ENCODE data around the gene SDCBP2.

DNA sequence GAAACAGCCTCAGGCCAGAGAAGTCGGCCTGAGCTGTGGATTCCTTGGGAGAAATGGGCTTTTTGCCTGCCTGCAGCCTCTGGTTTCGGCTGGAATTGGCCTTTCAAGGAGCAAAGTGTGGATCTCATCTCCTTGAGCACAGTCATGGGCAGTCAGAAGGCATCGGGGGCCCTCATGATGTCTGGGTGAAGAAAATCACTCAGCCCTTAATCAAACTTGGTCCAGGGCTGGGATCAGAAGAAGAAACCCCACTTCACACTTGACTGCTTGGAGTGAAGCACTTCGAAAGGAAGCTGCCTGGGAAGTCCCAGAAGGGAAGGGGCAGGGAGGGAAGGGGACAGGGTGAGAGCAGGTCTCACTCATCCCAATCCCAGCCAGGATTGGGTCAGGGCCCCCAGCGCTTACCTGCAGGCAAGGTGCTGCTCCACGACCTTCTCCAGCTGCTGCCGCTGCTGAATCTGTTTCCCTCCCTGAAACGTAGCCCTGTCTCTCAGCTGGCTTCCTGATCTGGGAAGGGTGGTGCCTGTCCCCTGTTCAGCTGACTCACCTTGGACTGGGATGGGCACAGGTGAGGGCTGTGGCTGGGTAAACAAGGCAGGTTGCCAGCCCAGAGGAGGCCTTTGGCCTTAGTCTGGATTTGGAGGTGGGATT lies at the start of gene SDCBP2:
- TF ChIP-seq POLR2A (IDR thresholded peaks at IDR 0.05): peak; percentile 99
- TF ChIP-seq, protein P1, sequence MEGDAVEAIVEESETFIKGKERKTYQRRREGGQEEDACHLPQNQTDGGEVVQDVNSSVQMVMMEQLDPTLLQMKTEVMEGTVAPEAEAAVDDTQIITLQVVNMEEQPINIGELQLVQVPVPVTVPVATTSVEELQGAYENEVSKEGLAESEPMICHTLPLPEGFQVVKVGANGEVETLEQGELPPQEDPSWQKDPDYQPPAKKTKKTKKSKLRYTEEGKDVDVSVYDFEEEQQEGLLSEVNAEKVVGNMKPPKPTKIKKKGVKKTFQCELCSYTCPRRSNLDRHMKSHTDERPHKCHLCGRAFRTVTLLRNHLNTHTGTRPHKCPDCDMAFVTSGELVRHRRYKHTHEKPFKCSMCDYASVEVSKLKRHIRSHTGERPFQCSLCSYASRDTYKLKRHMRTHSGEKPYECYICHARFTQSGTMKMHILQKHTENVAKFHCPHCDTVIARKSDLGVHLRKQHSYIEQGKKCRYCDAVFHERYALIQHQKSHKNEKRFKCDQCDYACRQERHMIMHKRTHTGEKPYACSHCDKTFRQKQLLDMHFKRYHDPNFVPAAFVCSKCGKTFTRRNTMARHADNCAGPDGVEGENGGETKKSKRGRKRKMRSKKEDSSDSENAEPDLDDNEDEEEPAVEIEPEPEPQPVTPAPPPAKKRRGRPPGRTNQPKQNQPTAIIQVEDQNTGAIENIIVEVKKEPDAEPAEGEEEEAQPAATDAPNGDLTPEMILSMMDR (IDR thresholded peaks at IDR 0.05): no peak

All from Peyer's patch (tissue), 4 donors.